HL-60 (cell line): Measurements from ENCODE around the gene KDELR3.

Source experiments
- CTCF ChIP-seq: IDR thresholded peaks from one replicate; pipeline ENCODE4 v1.5.1; 2011; ENCODE audit warnings: low read length, control low read depth, inconsistent platforms; ENCODE audit not compliant: insufficient read depth
- POLR2AphosphoS5 ChIP-seq: IDR thresholded peaks from 2 replicates; pipeline ENCODE4 v1.6.1; 2012; ENCODE audit warnings: low read depth

GRCh38 chr22:38485783-38486182 is 17.9 kb downstream of the KDELR3 start:
- TF ChIP-seq CTCF: no peak
- TF ChIP-seq POLR2AphosphoS5: no peak
